GM12875 (cell line): ENCODE results near the gene THAP7.

Experiments used
- H3K4me3 ChIP-seq: one replicate; pipeline ENCODE4 v1.5.1; 2011; ENCODE audit warnings: low read depth, low read length, control low read depth
- TF ChIP-seq, protein P1 (sequence below): IDR thresholded peaks from 2 replicates; pipeline ENCODE4 v1.5.1; 2011; ENCODE audit warnings: low read depth, mild to moderate bottlenecking, control low read depth, inconsistent platforms, low read length, moderate library complexity, borderline replicate concordance; ENCODE audit not compliant: insufficient read depth

Gene THAP7

DNA sequence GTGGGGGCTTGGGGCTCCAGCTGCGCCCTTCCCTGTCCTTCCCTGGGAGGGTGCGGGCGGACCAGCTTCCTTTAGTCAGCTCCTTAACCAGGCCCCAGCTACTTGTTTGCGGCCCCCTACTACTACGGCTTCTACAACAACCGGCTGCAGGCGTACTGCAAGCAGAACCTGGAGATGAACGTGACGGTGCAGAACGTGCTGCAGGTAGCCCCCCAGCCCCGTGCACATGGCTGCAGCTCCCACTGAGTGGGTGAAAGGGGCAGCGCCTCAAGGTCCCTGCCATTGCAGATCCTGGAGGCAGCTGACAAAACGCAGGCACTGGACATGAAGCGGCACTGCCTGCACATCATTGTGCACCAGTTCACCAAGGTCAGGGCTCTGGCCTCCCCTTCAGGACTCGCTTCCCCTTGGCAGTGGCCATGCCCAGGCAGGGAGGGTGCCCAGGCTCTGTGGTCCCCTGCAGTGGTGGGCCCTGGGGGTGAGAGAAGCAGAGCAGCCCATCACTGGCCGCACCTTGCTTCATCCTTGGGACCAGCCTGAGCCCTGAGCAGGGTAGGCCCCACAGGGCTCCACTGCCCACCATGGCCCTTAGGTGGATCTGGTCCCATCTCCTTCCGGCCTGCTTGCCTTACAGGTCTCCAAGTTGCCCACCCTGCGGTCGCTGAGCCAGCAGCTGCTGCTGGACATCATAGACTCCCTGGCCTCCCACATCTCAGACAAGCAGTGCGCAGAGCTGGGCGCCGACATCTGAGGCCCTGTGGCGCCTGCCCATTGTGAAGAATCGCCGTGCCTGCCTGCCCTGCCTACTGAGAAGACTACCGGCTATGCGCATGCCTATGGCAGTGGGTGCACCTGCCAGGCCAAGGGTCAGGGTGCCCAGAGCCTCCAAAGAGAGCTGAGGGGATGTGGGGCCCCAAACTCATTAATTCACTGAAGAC lies 5.1 kb downstream of the THAP7 start:
- H3K4me3 ChIP-seq: no peak overlapping the region
- TF ChIP-seq, protein P1, sequence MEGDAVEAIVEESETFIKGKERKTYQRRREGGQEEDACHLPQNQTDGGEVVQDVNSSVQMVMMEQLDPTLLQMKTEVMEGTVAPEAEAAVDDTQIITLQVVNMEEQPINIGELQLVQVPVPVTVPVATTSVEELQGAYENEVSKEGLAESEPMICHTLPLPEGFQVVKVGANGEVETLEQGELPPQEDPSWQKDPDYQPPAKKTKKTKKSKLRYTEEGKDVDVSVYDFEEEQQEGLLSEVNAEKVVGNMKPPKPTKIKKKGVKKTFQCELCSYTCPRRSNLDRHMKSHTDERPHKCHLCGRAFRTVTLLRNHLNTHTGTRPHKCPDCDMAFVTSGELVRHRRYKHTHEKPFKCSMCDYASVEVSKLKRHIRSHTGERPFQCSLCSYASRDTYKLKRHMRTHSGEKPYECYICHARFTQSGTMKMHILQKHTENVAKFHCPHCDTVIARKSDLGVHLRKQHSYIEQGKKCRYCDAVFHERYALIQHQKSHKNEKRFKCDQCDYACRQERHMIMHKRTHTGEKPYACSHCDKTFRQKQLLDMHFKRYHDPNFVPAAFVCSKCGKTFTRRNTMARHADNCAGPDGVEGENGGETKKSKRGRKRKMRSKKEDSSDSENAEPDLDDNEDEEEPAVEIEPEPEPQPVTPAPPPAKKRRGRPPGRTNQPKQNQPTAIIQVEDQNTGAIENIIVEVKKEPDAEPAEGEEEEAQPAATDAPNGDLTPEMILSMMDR: no peak

DNA sequence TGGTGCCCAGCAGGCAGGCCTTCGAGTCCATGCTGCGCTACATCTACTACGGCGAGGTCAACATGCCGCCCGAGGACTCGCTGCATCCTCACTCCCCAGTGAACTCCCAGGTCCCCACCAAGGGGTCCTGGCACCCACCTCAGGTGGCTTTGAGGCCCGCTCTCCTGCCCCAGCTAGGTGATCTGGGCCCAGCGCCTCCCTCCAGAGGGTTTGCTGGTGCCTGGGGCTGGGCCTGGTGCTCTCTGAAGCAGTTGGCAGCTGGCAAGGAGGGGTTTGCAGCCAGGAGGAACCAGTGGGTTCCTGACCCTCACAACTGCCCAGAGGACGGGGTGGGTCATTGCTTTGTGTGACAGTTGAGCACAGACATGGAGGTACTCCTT lies 5.9 kb downstream of the THAP7 start:
- no peak overlapping the region for H3K4me3 ChIP-seq
- TF ChIP-seq, protein P1: no peak

GRCh38 chr22:20995329-20996030 lies 6.4 kb downstream of the THAP7 start:
- H3K4me3 ChIP-seq: no peak overlapping the region
- TF ChIP-seq, protein P1: no peak

DNA sequence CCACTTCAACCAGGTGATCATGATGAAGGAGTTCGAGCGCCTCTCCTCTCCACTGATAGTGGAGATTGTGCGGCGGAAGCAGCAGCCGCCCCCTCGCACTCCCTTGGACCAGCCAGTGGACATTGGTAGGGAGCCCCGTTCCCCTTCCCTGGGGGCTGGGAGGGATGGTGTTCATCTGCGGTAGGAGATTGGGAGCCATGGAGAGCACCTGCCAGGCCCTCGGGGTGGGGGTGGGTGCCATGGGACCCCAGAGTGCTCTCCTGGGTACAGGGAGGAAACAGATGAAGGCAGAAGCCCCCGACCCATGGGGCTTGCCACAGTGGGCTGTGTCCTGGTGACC lies 7.0 kb downstream of the THAP7 start:
- no peak overlapping the region for H3K4me3 ChIP-seq
- TF ChIP-seq, protein P1: no peak

DNA sequence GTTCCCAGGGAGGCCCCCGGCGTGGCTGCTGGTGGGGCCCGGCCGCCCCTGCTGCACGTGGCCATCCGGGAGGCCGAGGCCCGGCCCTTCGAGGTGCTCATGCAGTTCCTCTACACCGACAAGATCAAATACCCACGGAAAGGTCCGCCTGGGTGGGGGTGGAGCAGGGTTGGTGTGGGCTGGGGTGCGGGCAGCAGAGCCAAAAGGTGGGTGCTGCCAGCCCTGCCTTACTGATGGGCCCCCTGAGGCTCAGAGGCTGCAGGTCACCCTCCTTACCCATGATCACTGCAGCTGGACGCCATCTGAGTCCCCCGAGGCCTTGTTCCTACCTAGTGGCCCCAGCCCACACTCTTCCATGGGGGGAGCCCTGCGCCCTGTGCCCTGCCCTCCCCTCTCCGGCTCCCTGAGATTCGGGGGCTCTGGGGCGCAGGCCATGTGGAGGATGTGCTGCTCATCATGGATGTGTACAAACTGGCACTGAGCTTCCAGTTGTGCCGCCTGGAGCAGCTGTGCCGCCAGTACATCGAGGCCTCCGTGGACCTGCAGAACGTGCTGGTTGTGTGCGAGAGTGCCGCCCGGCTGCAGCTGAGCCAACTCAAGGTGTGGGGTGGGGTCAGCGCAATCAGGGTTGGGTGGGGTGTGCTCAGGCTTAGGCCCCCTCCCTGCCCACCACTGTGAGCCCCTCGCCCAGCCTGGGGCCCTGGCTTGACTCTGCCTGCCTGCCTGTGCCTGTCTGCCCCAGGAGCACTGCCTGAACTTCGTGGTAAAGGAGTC lies 7.6 kb downstream of the THAP7 start:
- no peak overlapping the region for H3K4me3 ChIP-seq
- TF ChIP-seq, protein P1: no peak

DNA sequence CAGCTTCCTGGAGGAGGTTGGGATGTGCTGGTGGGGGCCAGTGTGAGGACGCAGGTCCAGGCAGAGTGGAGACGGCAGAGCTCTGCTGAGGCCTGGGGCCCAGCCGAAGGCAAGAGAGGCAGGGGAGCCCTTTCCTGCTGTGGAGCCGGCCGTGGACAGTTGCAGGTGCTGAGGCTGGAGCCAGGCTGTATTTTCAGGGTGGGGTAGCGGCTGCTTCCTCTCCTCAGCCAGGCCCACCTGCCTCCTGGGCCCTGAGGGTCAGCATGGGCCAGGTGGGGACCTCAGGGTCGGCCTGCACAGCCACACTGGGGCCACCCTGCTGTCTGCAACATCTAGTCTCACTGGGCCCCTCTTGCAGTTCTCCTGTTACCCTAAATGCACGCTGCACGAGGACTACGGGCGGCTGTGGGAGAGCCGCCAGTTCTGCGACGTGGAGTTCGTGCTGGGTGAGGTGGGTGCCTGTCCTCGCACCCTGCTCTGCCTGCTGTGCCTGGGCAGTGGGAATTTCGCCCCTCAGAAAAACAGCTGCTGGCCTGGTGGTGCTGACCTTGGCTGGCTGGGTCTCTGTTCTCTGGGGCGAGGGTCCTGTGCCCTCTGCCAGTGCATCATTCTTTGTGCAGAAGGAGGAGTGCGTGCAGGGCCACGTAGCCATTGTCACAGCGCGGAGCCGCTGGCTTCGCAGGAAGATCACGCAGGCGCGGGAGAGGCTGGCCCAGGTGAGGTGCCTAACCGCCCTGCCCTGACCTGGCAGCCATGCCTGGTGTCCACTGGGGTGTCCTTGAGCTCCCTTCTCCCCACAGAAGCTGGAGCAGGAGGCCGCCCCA lies 8.4 kb downstream of the THAP7 start:
- H3K4me3 ChIP-seq: no peak overlapping the region
- TF ChIP-seq, protein P1: no peak
